Measurements from ENCODE around the gene TYRP1.

GRCh38 chr9:12703996-12704395 lies 10.8 kb downstream of the TYRP1 start:
- TF ChIP-seq CTCF (IDR thresholded peaks at IDR 0.05), result no peak
- TF ChIP-seq POLR2A (IDR thresholded peaks at IDR 0.05), result no peak
